Right lobe of liver (tissue), 4 donors: ENCODE measurements around the gene PKD1.

Source experiments
- CTCF ChIP-seq, 4 donors: fragments of 200-600 bp in 3 of 4; fragments of 450-650 bp in 1 of 4; IDR thresholded peaks; one replicate each; pipeline versions ENCODE4 v1.5.1 to v1.8.0; 2016 to 2022; ENCODE audit warnings: antibody characterized with exemption in 4 of 4, mild to moderate bottlenecking in 2 of 4
- POLR2A ChIP-seq: fragments of 450-650 bp; IDR thresholded peaks from one replicate; pipeline ENCODE4 v1.6.1; 2017; ENCODE audit warnings: antibody characterized with exemption, mild to moderate bottlenecking
- donor health status: DM: no; HTN: no; CAD: no.
- donor health status: DM: no; HTN: no; CAD: no.
- donor health status: DM: no; HTN: yes; CAD: no.

GRCh38 chr16:2093793-2094192 lies 41.9 kb downstream of the PKD1 start:
- TF ChIP-seq POLR2A (no peak), CTCF (IDR thresholded peaks at IDR 0.05) (no peak)
